HG02571 (cell line): ENCODE results near the gene ROM1.
A peak's percentile ranks its signal among the peaks of the same experiment; 100 is the strongest.
"Not testable (repeated sequence)": the region's sequence is repeated elsewhere in the genome, so short reads cannot be mapped to it uniquely, and the experiment has no call there.

ENCODE experiments used
- ATAC-seq: cut with Tn5 transposase; IDR thresholded peaks from one replicate; pipeline ENCODE4 v1.9.1; 2021; ENCODE audit warnings: mild to moderate bottlenecking, moderate library complexity; ENCODE audit not compliant: unreplicated experiment

Gene ROM1

GRCh38 chr11:62585356-62585755, 27.7 kb upstream of the ROM1 start:
- not testable (repeated sequence) for ATAC-seq

DNA sequence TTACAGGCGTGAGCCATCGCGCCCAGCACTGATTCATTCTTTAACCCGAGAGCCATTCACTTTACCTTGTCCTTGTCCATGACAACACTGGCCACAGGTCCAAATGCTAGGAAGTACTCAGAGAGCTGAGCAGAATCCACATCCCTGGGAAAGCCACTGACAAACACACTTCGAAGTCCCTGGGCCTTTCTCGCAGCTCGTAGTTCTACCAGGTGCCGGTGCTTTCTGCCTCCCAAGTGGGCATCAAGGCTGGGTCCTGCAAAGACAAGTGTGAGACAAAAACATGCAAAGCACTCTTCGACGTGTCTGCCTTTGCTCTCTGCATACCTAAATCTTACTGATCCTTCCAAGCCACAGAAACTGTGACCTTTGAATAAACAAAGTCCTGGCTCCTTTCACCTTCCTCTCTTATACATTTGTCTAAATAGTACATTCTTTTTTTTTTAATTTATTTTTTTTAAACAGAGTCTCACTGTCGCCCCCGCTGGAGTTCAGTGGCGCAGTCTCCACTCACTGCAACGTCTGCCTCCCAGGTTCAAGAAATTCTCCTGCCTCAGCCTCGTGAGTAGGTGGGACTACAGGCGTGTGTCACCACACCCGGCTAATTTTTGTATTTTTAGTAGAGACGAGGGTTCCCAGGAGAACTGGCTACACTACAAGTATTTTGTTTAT, 24.0 kb upstream of the ROM1 start:
- ATAC-seq: no peak

DNA sequence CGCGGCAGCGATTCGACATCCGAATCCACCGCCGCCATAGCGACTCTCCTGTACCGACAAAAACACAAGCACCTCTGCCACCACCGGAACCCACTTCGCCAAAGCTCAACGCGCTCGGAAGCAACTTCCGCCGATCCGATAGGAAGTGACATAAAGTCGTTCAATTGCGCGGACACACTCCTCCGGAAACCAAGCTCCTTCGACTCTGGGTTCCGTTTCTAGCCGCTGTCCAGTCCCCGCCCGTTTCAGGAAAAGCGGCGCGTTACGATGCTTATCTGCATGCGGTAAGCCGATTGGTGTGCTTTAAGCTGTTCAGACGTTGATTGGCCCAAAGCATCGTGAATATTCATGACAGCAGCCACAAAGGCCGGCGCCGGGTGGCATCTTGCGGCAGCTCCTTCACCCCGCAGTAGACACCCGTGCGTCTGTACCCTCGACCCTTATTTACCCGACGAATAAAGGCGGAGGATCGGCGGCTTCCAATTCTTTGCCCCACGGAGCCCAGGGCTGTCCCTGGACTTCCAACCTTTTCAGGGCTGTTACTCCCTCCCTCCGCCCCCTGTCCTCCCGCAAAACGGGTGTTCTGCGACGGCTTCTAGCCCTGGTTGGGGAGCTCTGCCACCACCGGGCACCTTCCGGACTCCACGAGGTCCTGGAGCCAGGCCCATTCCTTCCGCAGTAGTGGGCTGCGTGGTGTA, 21.5 kb upstream of the ROM1 start, which contains the start of gene TUT1:
Gene TUT1, minus strand, starts transcription at position 76 of the 698 bp plus-strand sequence. Its CDS starts 38 bp downstream, at position 38.
- peak; percentile 83 for ATAC-seq

DNA sequence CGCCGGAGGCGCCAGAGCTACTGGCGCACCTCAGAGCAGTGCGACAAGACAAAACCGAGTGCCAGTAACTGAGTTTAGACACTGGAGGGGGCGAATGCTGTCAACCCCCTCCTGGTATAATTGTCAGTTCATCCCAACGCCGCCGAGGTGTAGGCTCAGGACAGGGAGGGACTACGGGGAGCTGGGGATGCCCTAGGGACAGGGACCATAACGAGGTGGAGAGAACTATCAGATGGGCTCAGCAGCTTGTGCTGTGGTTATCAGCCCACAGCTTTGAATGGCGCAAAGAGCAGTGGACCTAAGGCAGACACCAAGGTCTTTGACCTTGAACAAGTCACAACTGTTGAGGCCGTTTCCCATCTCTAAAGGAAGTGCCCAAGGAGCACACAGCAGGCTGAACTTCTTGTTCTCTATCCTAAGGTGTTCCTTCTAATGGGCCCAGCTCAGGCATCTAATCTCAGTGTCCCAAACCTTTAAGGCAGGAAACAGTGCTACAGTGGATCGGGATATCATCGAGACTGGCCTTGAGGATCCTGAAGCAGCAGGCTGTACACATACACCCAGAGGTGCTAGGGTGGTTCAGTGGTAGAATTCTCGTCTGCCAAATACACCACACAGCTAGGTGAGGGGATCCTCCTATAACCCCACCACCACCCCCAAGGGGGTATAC, 20.8 kb upstream of the ROM1 start:
- no peak for ATAC-seq

DNA sequence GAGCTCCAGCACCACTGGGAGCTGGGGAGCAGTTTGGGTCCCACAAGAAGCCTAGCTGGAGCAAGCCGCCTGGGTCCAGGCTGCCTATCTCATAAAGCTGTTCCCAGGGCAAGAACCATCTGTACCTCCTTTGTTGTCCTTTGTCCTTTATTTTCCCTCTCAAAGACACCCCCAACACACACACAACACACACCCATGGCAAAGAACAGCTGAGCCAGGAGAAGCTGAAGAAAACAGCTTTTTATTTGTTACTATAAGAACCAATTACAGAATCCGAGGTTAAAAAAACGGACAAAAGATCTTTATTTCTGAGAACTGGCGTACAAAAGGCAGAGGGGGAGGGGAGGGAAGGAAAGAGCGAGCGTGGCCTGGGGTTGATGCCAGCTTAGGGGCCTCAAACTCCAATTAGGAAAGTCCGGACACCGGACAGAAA, 20.1 kb upstream of the ROM1 start:
- ATAC-seq: no peak

DNA sequence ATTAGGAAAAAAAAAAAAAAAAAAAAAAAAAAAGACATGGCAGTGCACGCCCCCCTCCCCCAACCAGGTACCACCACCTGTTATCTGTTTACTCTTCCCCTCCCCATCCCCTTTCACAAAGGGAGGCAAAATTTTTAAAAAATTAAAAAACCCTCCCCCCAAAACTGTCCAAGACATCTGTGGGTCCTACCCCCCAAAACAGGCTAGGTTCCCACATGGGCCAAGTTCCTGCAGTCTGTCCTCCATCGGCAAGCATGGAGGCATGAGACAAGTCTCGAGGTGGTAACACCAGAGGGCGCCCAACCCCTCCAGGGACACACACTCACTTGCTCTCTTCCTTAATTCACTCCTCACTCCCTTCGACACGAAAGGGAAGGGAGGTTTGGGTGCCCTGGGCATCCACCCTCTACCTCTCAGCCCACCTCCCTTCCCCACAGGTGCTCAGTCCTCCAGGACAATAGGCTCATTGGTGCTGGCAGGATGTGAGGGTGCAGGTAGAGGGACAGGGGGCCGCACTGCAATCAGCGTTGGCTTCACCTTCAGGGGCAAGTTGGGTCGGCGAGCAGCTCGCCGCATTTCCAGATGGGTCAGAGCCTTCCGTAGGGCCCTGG, 19.5 kb upstream of the ROM1 start:
- no peak for ATAC-seq

DNA sequence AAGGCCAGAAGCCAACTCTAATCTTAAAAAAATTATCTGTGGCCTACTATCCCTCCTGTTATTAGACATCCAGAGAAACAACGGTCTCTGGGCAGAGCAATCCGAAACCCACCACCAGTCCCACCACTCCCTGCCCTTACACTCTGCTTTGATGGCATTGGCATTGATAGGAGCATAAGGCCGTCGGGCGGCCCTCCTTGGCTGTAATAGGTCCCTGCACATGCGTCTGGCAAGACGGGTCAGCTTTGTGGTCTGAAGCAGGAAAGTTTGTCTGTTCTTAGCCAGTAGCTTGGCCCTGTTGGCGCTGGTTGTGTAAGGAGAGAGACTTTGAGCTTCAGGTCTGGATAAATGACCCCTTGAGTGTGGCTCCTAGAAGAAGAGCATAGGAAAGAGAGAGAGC, 17.9 kb upstream of the ROM1 start:
- ATAC-seq: no peak

DNA sequence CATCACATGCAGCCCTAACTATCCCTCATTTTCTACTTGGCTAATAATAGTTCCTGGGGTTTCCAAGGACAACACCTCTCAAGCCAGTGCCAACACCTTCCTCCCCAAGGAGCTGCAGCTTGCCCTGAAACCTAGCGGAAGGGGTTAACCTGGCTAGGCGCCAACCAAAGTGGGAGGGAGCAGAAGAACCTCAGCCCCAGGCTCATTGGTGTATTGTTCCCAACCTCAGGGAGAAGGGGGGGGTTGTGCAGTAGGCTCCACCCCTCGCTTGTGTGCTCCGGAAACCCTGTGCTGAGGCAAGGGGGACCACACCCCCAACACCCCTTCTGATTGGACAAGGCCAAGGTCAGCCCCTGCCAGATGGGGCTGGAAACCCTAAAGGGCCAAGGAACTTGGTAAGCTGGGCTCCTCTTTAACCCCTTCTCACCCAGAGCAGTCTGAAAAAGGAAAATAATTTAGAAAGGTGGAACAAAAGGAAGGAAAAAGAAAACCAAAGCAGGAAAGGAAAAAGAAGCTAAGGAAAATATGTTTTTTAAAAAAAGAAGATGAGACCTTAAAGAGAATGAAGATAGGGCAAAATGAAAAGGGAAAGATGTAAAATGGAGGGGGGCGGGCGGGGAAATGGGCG, 13.9 kb upstream of the ROM1 start:
- peak; percentile 43 for ATAC-seq

- no peak for ATAC-seq
These were observed 13.2 kb upstream of the ROM1 start for GRCh38 chr11:62599901-62600300.

- no peak for ATAC-seq
These were observed 12.5 kb upstream of the ROM1 start for GRCh38 chr11:62600367-62601121.

DNA sequence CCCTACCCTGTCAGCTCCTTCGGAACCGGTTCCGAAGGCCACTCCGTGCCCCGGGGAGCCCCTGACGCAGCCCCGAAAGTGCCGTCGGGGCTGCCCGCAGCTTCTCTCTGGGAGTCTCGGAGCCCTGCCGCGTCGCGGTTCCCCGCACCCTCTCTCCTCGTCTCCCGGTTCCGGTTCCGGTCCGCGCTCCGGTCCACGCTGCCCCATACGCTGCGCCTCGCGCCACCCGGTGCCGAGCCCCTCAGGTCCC, 12.0 kb upstream of the ROM1 start:
- ATAC-seq: peak; percentile 17

GRCh38 chr11:62601372-62602140, 11.5 kb upstream of the ROM1 start, which contains the start of gene MTA2:
Gene MTA2, minus strand, starts transcription at chr11:62601865. Its CDS starts 415 bp downstream, at chr11:62601450.
- peak; percentile 65 for ATAC-seq

DNA sequence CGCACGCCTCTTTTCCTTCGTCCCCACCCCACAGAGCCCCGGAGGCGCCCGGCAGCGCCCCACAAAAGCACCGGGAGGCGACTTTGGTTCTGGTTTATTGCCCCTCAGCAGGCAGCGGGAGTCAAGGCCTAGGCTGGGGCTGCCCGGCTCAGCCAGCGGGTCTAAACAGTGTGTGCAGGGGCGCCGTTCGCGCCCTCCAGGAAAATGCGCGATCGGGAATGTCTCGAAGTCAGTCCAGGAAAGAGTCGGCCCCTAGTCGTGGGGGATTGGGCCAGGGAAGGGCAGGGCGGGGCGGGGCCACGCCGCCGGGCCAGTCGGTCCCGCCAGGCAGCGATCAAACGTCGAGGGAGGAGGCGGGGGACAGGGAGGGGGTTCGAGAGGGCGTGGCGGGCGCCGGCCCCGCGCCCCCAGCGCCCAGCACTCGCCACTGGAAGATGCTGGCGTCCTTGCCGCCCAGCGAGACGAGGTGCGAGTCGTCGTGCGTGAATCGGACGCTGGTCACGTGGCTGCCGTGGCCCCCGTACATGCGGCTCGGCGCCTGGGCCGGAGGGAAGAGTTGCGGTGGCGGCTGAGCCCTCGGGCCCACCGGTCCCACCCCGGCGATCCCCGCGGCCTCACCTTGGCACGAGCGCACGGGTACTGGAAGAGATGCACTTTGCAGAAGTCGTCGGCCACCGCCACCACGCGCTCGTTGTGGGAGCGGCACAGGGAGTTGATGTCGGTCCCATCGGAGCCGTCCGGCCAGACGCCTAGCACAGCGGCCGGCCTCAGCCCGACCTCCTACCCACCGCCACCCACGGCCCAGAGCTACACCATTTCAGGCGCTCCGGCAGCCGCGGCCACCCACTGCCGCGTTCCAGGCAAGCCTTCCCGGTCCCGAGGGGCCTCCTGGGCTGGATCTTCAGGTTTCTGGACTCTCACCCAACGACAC, 10.7 kb upstream of the ROM1 start:
- no peak for ATAC-seq

- ATAC-seq: no peak
These were observed 10.0 kb upstream of the ROM1 start for GRCh38 chr11:62603072-62603408.

DNA sequence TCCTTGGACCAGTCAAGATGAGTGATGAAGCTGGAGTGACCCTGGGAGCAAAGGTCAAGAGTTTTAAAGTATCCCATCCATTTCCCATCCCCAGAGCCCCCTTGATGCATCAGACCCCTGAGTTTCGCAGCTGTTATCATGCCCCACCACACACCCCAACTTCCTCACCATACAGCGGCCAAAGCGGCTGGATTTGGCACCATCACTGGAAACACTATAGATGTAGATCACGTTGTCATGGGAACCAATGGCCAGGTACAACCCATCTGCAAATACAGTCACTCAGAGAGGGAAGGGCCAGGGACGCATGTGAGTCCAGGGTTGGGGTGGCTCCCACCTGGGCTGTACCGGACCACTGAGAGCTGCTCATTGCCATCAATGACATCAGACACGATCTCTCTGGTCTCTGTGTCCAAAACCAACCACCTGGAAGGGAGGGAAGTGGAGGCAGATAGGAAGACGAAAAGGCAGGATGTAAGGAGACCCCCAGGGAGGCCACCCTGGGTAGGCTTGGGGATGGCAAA, 9.2 kb upstream of the ROM1 start:
- no peak for ATAC-seq

DNA sequence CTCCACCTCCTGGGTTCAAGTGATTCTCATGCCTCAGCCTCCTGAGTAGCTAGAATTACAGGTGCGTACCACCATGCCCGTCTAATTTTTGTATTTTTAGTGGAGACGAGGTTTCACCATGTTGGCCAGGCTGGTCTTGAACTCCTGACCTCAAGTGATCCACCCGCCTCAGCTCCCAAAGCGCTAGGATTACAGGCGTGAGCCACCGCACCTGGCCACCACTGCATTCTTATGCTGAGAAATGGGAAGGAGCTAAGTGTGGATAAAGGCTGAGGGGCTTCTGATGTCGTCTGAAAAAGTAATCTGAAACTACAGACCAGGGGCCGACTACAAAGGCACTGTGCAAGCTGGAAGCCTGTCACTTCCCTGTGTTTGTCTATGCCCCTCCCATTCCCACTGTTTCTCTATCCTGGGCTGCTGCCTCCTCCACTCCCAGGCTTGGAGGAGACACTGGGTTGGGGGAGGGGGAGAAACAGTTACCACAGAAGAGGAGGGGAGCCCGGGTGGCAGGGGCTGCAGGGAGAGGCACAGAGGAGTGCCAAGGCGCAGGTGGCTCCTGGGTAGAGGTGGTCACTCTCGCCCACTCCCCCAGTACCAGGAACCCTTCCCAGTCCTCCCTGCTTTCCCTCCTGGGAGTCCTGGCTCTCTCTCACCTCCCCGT, 8.5 kb upstream of the ROM1 start:
- ATAC-seq: no peak

GRCh38 chr11:62605467-62605866, 7.6 kb upstream of the ROM1 start:
- ATAC-seq: no peak

GRCh38 chr11:62605902-62606301, 7.2 kb upstream of the ROM1 start:
- no peak for ATAC-seq
